Breast epithelium (tissue), 4 donors: Measurements from ENCODE around the gene ADGRV1. TPM values are rescaled to one million over a fixed set of nuclear protein-coding genes. Genes with fewer than 3 reads are reported as not detected.

Experiments
- DNase-seq, 2 donors: peaks; one replicate each; pipeline ENCODE4 v3.0.0-alpha.2; 2019; ENCODE audit warnings: low spot score in 2 of 2
- H3K27ac ChIP-seq, 2 donors: fragments of 200-600 bp; sonication (generic) in 1 of 2; one replicate each; pipeline ENCODE4 v1.5.1; 2016 to 2019; ENCODE audit warnings: mild to moderate bottlenecking in 1 of 2
- H3K27me3 ChIP-seq, 2 donors: fragments of 200-600 bp; sonication (generic) in 1 of 2; one replicate each; pipeline versions ENCODE4 v1.5.1 to v1.6.0; 2017 to 2019; ENCODE audit warnings: control low read depth in 1 of 2, mild to moderate bottlenecking in 1 of 2
- H3K36me3 ChIP-seq: fragments of 200-600 bp; one replicate; pipeline ENCODE4 v1.5.1; 2019
- H3K4me1 ChIP-seq, 2 donors: fragments of 200-600 bp; sonication (generic); one replicate each; pipeline ENCODE4 v1.5.1; 2016 to 2019; ENCODE audit warnings: control low read depth in 1 of 2
- H3K4me3 ChIP-seq, 3 donors: fragments of 200-600 bp; sonication (generic); 1 replicate in 2 of 3; 2 replicates in 1 of 3; pipeline ENCODE4 v1.5.1; 2016 to 2019; ENCODE audit warnings: mild to moderate bottlenecking in 3 of 3, moderate library complexity in 2 of 3
- H3K9me3 ChIP-seq, 2 donors: fragments of 200-600 bp; sonication (generic) in 1 of 2; one replicate each; pipeline ENCODE4 v1.5.1; 2016 to 2019; ENCODE audit warnings: control low read depth in 1 of 2
- CTCF ChIP-seq, 3 donors: fragments of 450-650 bp; IDR thresholded peaks; one replicate each; pipeline ENCODE4 v1.5.1; 2016 to 2017; ENCODE audit warnings: antibody characterized with exemption in 3 of 3, mild to moderate bottlenecking in 3 of 3, moderate library complexity in 3 of 3
- POLR2A ChIP-seq: fragments of 450-650 bp; IDR thresholded peaks from one replicate; pipeline ENCODE4 v1.6.1; 2016; ENCODE audit warnings: antibody characterized with exemption, mild to moderate bottlenecking, moderate library complexity
- POLR2AphosphoS5 ChIP-seq, 3 donors: sonication (generic); formaldehyde crosslinking; IDR thresholded peaks; one replicate each; pipeline ENCODE4 v1.6.1; 2017; ENCODE audit warnings: antibody characterized with exemption in 3 of 3
- intact Hi-C: fragments of 100-400 bp; cut with DNase I; formaldehyde crosslinking; loops from one replicate; pipeline ENCODE4 v1.15.1; 2023; ENCODE audit warnings: low total_unique reads
- total RNA-seq, 3 donors: library from RNA; depleted of rRNA; stranded (reverse); fragments of >200 nt; gene quantifications; one replicate each; pipeline ENCODE4 v1.1.0, GENCODE V29; 2016

ADGRV1 gene
- total RNA-seq, 3 donors from 2014 or later: 0.32 to 85.2 (median 55.3) TPM

- no peaks in the 10 kb centered on the region for H3K27me3 ChIP-seq
- H3K4me3 ChIP-seq: no peak overlapping the region
- no peak for TF ChIP-seq POLR2A
- no peak for TF ChIP-seq POLR2AphosphoS5 (IDR thresholded peaks at IDR 0.05)
- no peak for TF ChIP-seq CTCF (IDR thresholded peaks at IDR 0.05)
- no peaks in the 10 kb centered on the region for H3K9me3 ChIP-seq
- DNase-seq: no peak
- no peaks in the 10 kb centered on the region for H3K4me1 ChIP-seq
- no peak overlapping the region for H3K27ac ChIP-seq
- intact Hi-C loops: no loop called here
- no peaks in the 10 kb centered on the region for H3K36me3 ChIP-seq
Measured at GRCh38 chr5:90849939-90850338, 291.3 kb downstream of the ADGRV1 start.

- intact Hi-C loops: no loop called here
- Histone ChIP-seq H3K9me3 (no peaks in the 10 kb centered on the region), H3K4me1 (no peaks in the 10 kb centered on the region), H3K27ac (no peak overlapping the region), H3K4me3 (no peak overlapping the region), H3K36me3 (no peaks in the 10 kb centered on the region), H3K27me3 (no peaks in the 10 kb centered on the region)
- no peak for DNase-seq
- TF ChIP-seq CTCF (IDR thresholded peaks at IDR 0.05) (no peak), POLR2AphosphoS5 (IDR thresholded peaks at IDR 0.05) (no peak), POLR2A (no peak)
Measured at GRCh38 chr5:90852531-90852930, 293.9 kb downstream of the ADGRV1 start.

- Histone ChIP-seq H3K4me3 (no peak overlapping the region), H3K4me1 (no peaks in the 10 kb centered on the region), H3K27me3 (no peaks in the 10 kb centered on the region), H3K36me3 (no peaks in the 10 kb centered on the region), H3K9me3 (no peaks in the 10 kb centered on the region), H3K27ac (no peak overlapping the region)
- intact Hi-C loops: no loop called here
- DNase-seq: no peak
- no peak for TF ChIP-seq POLR2AphosphoS5 (IDR thresholded peaks at IDR 0.05)
Measured at GRCh38 chr5:90853750-90854149, 295.2 kb downstream of the ADGRV1 start.

GRCh38 chr5:90854169-90854568 lies 295.6 kb downstream of the ADGRV1 start:
- no peaks in the 10 kb centered on the region for H3K36me3 ChIP-seq
- no peak overlapping the region for H3K4me3 ChIP-seq
- H3K9me3 ChIP-seq: no peaks in the 10 kb centered on the region
- H3K27me3 ChIP-seq: no peaks in the 10 kb centered on the region
- no peak for DNase-seq
- TF ChIP-seq POLR2A (no peak), CTCF (IDR thresholded peaks at IDR 0.05) (no peak), POLR2AphosphoS5 (IDR thresholded peaks at IDR 0.05) (no peak)
- H3K27ac ChIP-seq: no peak overlapping the region
- intact Hi-C loops: no loop called here
- no peaks in the 10 kb centered on the region for H3K4me1 ChIP-seq

GRCh38 chr5:90855296-90856010 lies 296.9 kb downstream of the ADGRV1 start:
- DNase-seq: no peak
- H3K9me3 ChIP-seq: no peaks in the 10 kb centered on the region
- intact Hi-C loops: no loop called here
- no peak overlapping the region for H3K27ac ChIP-seq
- TF ChIP-seq POLR2A (no peak), POLR2AphosphoS5 (IDR thresholded peaks at IDR 0.05) (no peak), CTCF (IDR thresholded peaks at IDR 0.05) (no peak)
- no peak overlapping the region for H3K4me3 ChIP-seq
- H3K36me3 ChIP-seq: no peaks in the 10 kb centered on the region
- H3K27me3 ChIP-seq: no peaks in the 10 kb centered on the region
- no peaks in the 10 kb centered on the region for H3K4me1 ChIP-seq
